K562 (cell line): ENCODE data around the gene TRAPPC8. TPM values are rescaled to one million over a fixed set of nuclear protein-coding genes. Genes with fewer than 3 reads are reported as not detected.

Experiments used
- NR2C2 ChIP-seq, 2 experiments: fragments of 200-800 bp in 1 of 2; sonication (Bioruptor generic) in 1 of 2; sonication (generic) in 1 of 2; formaldehyde crosslinking in 1 of 2; IDR thresholded peaks; 2 replicates each; pipeline versions ENCODE4 v1.6.1 to v1.8.0; 2016 to 2022; ENCODE audit warnings: mild to moderate bottlenecking in 1 of 2, missing compliant biosample characterization in 1 of 2, missing genetic modification characterization in 1 of 2, missing genetic modification reagents in 1 of 2
- SMARCB1 ChIP-seq: IDR thresholded peaks from 2 replicates; pipeline ENCODE4 v1.6.1; 2011; ENCODE audit warnings: improper control_type of control experiment, low read depth; ENCODE audit not compliant: insufficient read length
- TOE1 ChIP-seq, 2 experiments: fragments of 450-650 bp in 1 of 2; sonication (generic) in 1 of 2; formaldehyde crosslinking in 1 of 2; IDR thresholded peaks; 2 replicates each; pipeline versions ENCODE4 v1.7.1 to v1.8.0; 2016 to 2022; ENCODE audit warnings: borderline replicate concordance in 2 of 2, mild to moderate bottlenecking in 2 of 2, antibody characterized with exemption in 1 of 2, inconsistent platforms in 1 of 2, low read depth in 1 of 2, missing genetic modification reagents in 1 of 2, moderate library complexity in 1 of 2
- ZKSCAN1 ChIP-seq: fragments of 150-350 bp; IDR thresholded peaks from 2 replicates; pipeline ENCODE4 v1.6.1; 2016; ENCODE audit warnings: low read depth, low read length
- ZNF12 ChIP-seq: sonication (generic); formaldehyde crosslinking; IDR thresholded peaks from 2 replicates; pipeline ENCODE4 v1.4.0; 2020; ENCODE audit warnings: mild to moderate bottlenecking, missing genetic modification reagents
- polyA plus RNA-seq, 8 experiments: library from polyadenylated mRNA; depleted of rRNA in 4 of 8; stranded (reverse) in 5 of 8; unstranded in 3 of 8; fragments of >200 nt; fragmentation: Nextera tagmentation in 2 of 8; fragmentation: Illumina TruSeq in 1 of 8; extraction: Ambion mirVana in 2 of 8; extraction: Trizol in 1 of 8; gene quantifications; 2 replicates each; pipeline versions ENCODE4 v1.2.1 to v1.2.3, GENCODE V29; 2011 to 2014; ENCODE audit warnings: inconsistent platforms in 1 of 8, missing spikeins in 1 of 8
- total RNA-seq, 7 experiments: library from RNA; depleted of rRNA in 6 of 7; stranded (reverse); fragments of >200 nt in 6 of 7; fragmentation: Illumina TruSeq in 2 of 7; extraction: Trizol in 2 of 7; gene quantifications; 2 replicates each; pipeline versions ENCODE4 v1.2.1 to v1.2.3, GENCODE V29; 2011 to 2021; ENCODE audit warnings: low replicate concordance in 1 of 7
- TF ChIP-seq, protein P1 (sequence below): fragments of 450-650 bp; IDR thresholded peaks from 2 replicates; pipeline ENCODE4 v1.6.1; 2016; ENCODE audit warnings: mild to moderate bottlenecking, moderate library complexity

Gene TRAPPC8
- total and polyA plus RNA-seq, 9 of the 15 experiments (the other 6 are each of a cell fraction or from before 2014, with no cell fraction given): 20.1 to 111 (median 35.6) TPM

DNA sequence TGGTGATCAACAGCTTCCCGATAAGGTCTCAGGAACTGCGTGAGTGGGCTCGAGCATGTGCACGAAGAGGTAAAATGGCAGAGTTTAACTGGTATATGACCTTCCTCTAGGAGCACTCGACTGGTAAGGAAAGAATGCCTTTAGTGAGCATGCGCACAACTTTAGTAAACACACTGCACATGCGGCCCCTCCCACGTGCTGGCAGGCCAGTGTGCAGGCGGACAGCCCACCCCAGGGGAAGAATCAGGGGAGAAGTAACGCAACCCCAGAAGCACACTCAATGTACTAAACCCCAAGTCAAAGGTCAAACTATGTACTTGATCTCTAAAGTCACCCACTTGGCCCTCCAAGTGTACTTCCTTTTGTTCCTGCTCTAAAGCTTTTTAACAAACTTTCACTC lies 153.5 kb downstream of the TRAPPC8 start (continued):
- TF ChIP-seq, protein P1, sequence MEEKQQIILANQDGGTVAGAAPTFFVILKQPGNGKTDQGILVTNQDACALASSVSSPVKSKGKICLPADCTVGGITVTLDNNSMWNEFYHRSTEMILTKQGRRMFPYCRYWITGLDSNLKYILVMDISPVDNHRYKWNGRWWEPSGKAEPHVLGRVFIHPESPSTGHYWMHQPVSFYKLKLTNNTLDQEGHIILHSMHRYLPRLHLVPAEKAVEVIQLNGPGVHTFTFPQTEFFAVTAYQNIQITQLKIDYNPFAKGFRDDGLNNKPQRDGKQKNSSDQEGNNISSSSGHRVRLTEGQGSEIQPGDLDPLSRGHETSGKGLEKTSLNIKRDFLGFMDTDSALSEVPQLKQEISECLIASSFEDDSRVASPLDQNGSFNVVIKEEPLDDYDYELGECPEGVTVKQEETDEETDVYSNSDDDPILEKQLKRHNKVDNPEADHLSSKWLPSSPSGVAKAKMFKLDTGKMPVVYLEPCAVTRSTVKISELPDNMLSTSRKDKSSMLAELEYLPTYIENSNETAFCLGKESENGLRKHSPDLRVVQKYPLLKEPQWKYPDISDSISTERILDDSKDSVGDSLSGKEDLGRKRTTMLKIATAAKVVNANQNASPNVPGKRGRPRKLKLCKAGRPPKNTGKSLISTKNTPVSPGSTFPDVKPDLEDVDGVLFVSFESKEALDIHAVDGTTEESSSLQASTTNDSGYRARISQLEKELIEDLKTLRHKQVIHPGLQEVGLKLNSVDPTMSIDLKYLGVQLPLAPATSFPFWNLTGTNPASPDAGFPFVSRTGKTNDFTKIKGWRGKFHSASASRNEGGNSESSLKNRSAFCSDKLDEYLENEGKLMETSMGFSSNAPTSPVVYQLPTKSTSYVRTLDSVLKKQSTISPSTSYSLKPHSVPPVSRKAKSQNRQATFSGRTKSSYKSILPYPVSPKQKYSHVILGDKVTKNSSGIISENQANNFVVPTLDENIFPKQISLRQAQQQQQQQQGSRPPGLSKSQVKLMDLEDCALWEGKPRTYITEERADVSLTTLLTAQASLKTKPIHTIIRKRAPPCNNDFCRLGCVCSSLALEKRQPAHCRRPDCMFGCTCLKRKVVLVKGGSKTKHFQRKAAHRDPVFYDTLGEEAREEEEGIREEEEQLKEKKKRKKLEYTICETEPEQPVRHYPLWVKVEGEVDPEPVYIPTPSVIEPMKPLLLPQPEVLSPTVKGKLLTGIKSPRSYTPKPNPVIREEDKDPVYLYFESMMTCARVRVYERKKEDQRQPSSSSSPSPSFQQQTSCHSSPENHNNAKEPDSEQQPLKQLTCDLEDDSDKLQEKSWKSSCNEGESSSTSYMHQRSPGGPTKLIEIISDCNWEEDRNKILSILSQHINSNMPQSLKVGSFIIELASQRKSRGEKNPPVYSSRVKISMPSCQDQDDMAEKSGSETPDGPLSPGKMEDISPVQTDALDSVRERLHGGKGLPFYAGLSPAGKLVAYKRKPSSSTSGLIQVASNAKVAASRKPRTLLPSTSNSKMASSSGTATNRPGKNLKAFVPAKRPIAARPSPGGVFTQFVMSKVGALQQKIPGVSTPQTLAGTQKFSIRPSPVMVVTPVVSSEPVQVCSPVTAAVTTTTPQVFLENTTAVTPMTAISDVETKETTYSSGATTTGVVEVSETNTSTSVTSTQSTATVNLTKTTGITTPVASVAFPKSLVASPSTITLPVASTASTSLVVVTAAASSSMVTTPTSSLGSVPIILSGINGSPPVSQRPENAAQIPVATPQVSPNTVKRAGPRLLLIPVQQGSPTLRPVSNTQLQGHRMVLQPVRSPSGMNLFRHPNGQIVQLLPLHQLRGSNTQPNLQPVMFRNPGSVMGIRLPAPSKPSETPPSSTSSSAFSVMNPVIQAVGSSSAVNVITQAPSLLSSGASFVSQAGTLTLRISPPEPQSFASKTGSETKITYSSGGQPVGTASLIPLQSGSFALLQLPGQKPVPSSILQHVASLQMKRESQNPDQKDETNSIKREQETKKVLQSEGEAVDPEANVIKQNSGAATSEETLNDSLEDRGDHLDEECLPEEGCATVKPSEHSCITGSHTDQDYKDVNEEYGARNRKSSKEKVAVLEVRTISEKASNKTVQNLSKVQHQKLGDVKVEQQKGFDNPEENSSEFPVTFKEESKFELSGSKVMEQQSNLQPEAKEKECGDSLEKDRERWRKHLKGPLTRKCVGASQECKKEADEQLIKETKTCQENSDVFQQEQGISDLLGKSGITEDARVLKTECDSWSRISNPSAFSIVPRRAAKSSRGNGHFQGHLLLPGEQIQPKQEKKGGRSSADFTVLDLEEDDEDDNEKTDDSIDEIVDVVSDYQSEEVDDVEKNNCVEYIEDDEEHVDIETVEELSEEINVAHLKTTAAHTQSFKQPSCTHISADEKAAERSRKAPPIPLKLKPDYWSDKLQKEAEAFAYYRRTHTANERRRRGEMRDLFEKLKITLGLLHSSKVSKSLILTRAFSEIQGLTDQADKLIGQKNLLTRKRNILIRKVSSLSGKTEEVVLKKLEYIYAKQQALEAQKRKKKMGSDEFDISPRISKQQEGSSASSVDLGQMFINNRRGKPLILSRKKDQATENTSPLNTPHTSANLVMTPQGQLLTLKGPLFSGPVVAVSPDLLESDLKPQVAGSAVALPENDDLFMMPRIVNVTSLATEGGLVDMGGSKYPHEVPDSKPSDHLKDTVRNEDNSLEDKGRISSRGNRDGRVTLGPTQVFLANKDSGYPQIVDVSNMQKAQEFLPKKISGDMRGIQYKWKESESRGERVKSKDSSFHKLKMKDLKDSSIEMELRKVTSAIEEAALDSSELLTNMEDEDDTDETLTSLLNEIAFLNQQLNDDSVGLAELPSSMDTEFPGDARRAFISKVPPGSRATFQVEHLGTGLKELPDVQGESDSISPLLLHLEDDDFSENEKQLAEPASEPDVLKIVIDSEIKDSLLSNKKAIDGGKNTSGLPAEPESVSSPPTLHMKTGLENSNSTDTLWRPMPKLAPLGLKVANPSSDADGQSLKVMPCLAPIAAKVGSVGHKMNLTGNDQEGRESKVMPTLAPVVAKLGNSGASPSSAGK: peak; percentile 81
- TF ChIP-seq SMARCB1 (no peak), TOE1 (IDR thresholded peaks at IDR 0.05; ENCODE audit: borderline replicate concordance) (no peak), TOE1 (CRISPR knock-in tag; IDR thresholded peaks at IDR 0.05; ENCODE audit: borderline replicate concordance, low read depth) (no peak), ZKSCAN1 (no peak), NR2C2 (CRISPR knock-in tag; IDR thresholded peaks at IDR 0.05) (no peak), NR2C2 (tag; IDR thresholded peaks at IDR 0.05) (0 out of 2 replicates have a peak, but pooled peaks have one; percentile 38), ZNF12 (no peak)
